GM18870 (cell line): Measurements from ENCODE around the gene ITIH1.

ENCODE experiments used
- ATAC-seq: cut with Tn5 transposase; IDR thresholded peaks from one replicate; pipeline ENCODE4 v1.9.1; 2021; ENCODE audit warnings: moderate library complexity; ENCODE audit not compliant: unreplicated experiment

The ITIH1 gene

DNA sequence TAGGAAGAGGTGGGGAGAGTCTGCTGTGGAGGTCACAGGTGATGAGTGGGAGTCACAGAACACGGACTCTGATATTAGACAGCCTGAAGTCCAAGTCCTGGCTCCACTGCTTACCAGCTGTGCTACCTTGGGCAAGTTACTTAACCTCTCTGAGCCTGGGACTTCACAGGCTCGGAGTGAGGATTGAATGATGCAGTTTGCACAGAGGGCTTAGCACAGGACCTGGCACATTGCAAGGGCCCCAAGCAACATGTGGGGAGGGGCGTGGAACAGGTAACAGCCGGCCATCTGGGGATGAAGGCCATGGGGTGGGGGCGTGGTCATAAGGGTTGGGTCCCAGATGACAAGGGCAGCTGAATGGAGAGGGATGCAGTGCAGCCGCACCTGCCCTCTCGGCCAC lies 12.9 kb downstream of the ITIH1 start:
- no peak for ATAC-seq

DNA sequence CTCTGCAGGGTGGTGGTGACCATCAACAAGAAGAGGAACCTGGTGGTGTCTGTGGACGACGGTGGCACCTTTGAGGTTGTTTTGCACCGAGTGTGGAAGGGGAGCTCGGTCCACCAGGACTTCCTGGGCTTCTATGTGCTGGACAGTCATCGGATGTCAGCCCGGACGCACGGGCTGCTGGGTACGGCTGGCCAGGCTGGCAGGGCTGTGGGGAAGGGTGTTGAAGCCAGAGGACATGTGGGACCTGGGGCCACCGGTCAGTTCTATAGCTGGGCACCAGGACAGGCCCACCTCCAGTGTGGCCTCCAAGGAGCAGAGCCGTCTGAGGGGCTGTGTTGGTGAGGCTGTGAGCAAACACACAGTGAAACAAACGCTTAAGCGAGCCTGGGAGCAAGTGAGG lies 13.3 kb downstream of the ITIH1 start:
- ATAC-seq, result no peak

DNA sequence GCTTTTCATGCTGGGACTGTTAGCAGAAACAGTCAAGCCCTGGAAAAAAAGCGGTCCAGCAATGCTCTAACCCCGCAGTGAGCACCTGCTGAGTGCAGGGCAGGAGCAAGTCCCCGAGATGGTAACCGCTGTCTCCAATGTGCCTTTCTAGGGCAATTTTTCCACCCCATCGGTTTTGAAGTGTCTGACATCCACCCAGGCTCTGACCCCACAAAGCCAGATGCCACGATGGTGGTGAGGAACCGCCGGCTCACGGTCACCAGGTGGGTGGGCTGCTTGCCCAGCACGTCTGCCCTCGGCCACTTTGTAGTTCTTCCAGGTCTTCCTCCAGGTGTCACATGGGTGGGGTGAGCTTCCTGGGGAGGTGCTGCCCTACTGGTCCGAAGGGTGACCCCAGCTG lies 14.0 kb downstream of the ITIH1 start:
- ATAC-seq, result no peak

DNA sequence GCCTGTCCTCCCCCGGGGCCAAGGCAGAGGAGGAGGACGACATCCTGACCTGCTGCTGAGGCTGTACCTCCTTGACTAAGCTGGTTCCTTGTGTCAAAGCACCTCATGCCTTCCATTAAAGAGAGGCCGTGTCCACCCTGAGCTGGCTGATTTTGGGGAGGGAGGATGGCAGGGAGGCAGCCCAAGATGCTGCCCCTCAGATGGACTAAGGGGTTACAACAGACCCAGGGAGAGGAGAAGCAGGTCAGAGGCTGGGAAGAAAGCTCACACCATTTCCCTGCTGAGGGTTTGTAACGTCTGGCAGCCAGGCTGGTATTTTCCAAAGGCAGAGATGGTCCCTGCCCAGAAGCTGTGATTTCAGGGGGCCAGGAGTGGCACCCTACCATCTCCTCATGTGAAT lies 14.5 kb downstream of the ITIH1 start:
- ATAC-seq, result no peak

DNA sequence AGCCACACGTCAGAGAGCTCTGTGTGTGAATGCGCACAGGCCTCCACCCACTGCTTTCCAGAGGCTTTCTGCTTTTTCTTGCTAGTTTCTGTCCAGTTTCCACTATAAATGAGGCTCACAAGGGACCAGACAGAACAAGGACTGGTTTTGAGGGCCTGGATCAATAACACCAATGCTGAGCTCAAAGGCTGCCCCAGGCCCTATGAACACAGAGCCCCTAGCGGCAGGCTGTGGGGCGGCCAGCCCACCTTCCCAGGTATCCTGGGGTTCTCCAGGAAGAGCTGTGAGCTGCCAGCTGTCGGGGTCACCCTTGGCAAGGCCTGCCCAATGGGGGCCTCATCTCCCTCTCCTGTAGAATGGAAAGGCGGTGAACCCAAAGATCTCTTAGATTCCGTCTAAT lies 15.0 kb downstream of the ITIH1 start:
- no peak for ATAC-seq

DNA sequence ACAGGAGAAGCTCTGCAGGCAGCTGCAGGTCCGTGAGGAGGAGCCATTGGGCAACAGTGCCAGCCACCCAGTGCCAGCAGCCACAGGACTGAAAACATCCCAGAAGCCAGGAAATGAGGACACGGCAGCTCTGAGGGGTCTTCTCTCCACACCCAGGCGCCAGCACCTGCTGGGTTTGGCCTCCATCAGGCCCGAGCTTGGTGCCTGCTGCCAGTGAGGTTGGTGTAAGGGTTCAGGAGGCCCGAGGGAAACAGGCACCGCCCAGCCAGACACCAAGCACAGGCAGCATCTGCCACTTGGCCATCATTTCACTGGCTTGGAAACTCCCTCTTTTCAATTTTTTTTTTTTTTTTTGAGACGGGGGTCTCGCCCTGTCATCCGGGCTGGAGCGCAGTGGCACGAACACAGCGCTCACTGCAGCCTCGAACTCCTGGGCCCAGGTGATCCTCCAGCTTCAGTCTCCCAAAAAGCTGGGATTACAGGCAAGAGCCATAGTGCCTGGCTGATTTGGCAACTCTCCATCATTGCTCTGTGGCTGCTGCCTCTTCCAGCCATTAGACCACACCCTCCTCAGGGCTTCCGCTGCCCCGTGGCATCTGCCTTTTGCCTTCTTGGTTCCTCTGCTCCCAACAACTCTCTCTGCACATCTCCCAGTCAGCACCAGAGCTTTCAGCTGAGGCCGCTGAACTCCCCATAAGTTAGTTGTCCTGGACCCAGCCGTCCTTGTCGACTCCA lies 15.7 kb downstream of the ITIH1 start:
- ATAC-seq, result no peak

DNA sequence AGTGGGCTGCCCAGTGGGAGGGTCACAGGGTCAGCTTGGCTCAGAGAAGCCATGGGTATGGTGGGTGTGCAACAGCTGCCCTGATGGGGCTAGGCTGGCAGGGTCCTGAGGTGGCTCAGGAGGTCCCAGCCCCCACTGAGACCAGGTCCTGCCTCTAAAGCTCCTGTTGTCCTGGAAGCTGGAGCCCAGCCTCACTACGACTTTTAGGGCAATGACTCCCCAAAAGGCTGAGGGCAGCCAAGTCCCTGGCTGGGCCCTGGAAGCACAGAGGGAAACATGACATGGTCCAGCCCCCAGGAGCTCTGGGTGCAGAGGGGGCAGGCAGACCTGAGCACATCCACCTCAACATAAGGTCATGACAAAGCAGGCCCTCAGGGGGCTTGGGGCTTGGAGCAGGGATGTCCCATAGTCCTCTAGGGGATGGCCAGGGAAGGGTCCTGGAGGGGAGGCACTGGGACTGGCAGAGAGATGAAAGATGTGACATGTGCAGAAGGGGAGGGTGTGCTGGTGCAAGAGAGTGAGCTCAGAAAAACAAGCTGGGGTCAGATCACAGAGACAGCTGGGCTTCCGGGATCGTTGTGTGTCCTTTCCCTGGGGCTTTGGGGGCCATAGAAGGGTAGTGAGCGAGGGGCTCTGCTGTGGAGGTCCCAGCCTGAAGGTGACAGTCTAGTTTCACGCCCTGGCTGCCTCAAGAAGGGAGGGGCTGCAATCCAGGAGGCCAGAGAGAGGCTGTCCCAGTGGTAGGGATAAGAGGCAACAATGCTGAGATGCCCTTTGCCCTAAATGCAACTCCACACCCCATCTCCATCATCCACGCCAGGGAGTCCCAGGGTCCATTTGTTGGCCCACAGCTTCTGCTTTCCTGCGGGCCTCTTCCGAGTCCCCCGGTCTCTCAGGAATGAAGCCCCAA lies 16.6 kb downstream of the ITIH1 start:
- ATAC-seq, result no peak

DNA sequence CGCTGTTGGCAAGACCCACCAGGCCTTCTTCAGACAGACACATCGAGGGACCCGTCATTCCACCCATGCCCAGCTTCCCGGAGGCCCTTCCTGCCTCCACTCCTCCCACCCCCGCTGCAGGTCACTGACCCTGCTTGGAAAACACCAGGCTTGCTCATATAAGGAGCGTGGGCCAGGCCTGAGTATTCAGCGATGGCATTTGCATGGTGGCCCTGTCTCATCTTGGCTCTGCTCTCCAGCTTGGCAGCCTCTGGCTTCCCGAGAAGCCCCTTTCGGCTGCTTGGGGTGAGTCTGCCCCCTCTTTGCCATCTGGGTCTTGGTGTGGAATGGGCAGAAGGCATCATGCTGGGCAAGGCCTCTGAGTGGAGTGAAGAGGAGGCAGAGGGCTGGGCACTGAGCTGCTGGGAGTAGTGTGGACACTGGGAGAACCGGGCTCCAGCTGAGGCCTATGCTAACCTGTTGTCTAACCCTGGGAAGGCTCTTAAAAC lies 17.3 kb downstream of the ITIH1 start, which contains the start of gene ITIH3:
Gene ITIH3 (plus strand): TSS at position 185 of the 488 bp plus-strand sequence. CDS start 8 bp downstream, at position 193.
- ATAC-seq, result no peak

DNA sequence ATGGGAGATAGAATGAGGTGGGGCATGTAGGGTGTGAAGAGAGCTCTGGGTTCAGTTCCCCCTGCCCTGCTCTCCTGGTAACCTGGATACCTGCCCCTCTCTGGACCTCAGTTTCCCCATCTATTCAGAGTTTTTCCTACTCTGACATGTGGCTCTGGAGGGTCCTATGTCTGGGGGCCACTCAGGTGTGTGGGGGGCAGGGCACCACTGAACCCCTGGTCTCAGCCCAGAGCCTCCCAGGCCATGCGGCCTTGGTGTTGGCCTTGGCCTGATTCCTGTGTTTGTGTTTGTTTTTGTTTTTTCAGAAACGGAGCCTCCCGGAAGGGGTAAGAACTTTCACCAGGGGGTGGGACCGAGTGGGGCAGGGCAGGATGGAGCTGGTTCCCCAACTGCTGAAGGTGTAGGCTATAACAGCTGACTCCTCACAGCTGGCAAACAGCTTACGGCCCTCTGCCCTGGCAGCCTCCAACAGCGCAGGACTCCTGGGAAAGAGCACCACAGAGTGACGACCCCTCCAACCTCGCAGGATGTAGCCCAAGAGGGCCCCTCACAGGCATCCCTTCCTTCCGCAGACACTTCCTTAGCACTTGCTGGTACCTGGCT lies 18.0 kb downstream of the ITIH1 start:
- ATAC-seq, result no peak

DNA sequence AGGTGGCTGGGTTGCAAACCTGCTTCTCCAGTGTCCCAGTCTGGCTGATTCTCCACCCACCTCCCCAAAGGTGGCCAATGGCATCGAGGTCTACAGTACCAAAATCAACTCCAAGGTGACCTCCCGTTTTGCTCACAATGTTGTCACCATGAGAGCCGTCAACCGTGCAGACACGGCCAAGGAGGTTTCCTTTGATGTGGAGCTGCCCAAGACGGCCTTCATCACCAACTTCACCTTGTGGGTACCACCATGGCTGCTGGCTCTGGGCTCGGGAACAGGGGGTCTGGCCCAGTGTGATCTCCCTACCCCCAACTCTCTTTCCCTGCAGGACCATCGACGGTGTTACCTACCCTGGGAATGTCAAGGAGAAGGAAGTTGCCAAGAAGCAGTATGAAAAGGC lies 19.0 kb downstream of the ITIH1 start:
- ATAC-seq, result no peak

DNA sequence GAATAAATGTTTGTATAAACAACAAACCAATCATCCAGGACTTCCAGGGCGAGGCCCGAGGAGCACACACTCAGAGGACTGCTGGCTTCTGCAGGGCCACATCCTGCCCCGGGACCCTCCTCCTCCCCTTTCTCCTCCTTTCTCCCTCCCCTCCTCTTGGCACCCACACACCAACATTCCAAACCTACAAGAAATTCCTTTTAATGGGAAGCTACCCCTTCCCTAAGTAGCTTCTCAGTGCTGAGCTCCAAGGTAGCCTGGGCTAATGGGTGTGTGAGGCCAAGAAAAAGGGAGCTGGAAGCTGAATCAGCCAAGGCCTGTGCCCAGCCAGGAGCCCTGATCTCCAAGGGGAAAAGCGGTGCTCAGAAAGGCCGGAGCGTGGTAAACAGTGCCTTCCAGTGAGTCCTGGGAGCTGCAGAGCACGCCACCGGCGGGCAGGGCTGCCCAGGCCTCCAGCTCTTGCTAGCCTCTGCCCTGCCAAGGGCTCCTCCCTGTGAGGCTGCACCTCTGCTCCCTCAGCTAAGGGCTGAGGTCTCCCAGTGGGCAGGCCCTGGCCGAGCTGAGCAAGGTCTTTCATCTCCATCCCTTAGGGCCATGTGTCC lies 21.1 kb downstream of the ITIH1 start:
- ATAC-seq, result no peak

DNA sequence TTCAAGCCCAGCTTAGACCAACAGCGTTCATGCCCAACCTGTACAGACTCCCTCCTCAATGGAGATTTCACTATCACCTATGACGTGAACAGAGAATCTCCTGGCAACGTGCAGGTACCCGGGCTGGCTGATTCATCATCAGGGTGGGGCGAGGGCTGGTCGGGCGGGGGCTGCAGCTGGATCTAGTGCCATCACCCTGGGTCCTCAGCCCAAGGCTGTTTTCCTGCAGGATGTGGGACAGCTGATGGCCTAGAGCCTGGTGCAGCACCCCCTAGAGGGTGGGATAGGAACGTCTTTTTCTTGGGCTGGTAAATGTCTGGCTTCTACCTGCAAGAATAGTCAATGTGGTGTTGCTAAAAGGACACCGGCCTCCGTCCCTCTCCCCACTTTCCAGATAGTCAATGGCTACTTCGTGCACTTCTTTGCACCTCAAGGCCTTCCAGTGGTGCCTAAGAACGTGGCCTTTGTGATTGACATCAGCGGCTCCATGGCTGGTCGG lies 21.6 kb downstream of the ITIH1 start:
- ATAC-seq, result no peak

DNA sequence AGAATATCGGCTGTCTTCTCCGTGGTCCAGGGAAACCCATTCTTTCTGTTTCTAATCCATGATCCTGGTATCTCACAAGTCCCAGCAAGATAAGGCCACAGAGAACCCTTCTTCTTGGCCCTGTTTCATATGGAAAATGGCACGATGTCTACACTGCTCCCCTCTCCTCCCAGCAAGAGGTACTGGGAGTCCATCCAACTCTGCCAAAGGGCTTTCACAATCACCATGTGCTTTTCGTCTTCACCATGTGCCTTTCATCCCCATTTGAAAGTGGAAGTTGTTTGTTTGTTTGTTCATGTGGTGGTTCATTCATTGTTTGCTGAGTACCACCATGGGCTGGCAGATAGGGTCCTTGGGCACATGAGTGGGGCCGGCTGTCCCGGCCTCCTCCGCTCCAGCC lies 22.7 kb downstream of the ITIH1 start:
- no peak for ATAC-seq

DNA sequence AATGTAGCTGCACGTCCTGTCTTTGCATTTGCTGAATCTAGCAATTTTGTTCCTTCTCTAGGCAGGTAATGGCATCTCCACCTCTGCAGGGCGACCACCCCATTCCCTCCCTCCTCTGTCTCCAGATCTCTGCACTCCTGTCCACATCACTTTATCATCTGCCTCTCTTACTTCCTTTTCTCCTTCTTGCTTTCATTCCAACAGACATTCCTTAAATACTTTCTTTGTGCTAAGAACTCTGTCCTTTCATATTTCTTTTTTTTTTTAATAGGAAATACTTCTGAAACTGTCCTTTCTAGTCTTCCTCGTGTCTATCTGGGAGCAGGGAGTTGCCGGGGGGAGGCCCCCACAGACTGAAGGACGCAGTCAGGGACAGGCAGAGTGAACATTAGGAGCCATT lies 24.4 kb downstream of the ITIH1 start:
- no peak for ATAC-seq

DNA sequence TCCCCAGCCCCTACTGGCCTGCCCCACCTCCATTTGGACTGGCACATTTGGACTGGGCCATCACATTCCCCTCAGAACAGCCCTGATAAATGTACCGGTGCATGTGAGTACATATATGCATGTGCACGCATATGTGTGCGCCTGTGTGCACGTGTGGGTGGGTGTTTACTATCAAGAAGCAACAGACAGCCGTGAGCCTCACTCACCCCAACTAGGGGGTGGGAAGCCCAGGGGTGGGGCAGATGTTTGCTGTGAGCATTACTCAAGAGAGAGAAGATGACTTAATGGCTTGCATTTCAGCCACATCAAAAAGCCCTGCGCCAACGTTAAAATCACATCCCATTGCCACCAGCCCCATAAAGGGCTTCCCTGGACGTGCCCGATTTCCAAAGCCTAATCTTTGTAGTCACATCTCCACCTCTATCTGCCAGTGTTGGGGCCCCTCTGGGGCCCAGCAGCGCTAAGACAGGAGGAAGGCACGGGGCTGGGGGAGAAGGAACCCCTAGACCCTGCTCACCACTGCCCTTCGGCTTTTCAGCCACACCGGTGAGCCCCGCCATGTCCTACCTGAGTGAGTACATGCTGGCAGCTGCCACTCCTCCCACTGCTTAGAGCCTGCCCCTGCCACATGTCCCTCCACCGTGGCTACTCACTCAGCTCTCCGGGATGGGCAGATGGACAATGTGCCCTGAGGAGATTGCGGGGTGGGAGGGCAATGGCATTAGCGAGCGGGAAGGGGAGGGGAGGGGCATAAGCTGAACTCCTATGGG lies 28.1 kb downstream of the ITIH1 start:
- no peak for ATAC-seq

DNA sequence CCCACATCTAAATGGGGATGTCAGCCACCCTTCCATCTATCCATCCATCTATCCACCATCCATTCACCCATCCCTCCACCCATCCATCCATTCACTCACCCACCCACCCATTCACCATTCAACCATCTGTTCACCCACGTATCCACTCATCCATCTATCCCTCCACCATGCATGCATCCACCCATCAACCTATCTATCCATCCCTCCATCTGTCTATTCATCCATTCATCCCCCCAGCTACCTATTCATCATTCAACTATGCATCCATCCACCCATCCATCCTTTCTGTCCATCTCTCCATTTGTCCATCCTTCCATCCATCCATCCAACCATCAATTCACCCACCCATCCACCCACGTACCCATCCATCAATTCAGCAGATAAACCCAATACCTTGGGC lies 31.8 kb downstream of the ITIH1 start:
- ATAC-seq, result no peak

DNA sequence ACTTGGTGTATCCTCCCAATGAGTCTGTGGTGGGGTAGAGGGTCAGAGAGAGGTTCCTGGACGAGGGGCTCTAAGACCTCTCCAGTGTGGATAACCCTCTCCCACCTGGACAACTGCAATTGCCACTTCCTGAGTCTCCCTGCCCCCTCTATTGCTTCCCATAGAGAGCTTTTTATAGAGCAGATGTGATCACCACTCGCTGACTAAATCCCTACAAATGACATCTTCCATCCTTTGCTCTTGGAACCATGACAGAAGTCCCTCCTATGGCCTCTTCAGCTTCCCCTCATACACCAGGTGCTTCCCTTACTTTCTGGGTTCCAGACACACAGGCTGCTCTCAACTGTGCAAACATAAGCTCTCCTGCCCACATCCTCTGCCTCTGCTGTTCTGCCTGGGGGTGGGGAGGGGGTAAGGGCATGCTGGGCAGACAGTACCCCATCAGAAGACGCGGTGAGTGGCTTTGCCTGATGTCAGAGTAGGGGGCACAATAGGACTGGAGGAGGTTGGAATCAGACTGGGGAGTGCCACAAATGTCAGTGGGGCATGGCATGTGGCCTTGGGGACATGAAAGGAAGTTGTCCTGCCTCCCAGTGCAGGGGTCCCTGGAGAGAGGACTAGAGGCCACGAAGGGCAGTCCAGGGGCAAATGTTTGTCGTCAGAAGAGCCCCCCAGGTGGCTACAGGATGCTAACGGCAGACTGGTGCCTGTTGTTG lies 32.4 kb downstream of the ITIH1 start:
- ATAC-seq, result no peak

DNA sequence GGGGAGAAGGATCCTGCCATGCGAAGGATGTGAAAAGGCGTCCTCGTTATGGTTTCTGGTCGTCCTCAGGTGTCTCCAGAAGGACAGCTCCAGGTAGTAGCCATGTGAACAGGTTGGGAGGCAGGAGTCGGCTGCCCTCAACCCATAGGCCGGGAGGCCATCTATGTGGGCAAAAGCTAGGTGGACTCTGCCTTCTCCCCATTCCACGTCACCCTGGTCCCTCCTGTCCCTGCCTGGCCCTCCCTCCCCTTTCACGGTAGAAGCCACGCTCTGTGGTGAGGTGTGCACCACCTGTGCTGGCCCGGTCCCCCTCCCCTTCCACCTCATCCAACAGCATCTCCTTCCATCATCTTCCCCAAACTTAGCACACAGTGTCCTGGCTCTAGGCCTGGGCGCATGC lies 33.5 kb downstream of the ITIH1 start:
- no peak for ATAC-seq

DNA sequence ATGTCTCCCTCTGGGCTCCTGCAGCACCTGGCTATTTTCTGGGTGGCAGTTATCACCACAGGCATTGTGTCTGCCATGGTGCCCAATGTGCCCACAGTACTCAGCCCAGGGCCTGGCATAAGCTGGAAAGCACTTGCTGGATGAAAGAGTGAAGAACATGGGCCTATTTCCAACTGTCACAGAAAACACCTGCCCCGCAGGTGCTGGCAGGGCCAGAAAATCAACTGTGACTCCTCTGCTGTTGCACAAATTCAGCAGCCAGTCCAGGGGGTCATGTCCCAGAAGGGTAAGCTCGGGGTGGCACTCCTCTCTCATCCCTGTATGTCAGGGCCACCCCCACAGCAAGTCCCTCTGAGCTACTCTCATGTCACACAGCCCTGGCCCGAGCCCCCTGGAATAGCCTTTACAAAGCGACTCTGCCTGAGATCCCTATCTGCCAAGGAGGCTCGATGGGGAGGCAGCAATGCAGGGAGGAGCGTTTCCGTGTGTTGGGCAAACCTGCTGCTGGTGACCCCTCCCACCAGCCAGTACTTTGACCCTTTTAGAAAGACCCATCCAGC lies 34.1 kb downstream of the ITIH1 start:
- ATAC-seq, result no peak
